Measurements from ENCODE around the gene NPRL2. TPM values are rescaled to one million over a fixed set of nuclear protein-coding genes. Genes with fewer than 3 reads are reported as not detected.
"Not testable (repeated sequence)": the region's sequence is repeated elsewhere in the genome, so short reads cannot be mapped to it uniquely, and the experiment has no call there.

NPRL2 gene
- total and polyA plus RNA-seq, 7 donors, result 16.8 to 28.5 (median 19.1) TPM

DNA sequence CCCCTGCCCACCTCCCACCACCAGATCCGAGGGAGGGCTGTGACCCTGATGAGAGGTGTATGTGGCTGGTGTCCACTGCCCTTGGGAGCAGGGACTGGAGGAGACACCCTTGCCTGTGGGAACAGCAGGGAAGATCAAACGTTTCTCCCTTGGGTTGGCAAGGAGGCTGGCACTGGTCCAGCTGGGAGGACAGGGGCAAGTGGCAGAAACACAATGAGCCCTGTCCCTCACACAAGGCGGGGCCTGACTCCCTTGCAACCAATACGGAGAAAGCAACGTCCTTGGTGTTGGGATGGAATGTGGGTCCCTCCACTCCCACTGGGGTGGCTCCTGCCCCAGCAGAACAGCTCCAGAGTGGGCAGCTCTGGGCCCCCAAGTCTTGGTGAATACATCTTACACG lies 33.3 kb downstream of the NPRL2 start:
- peaks cover 0 to 45% (median 6%) of the 10 kb centered on the region in 4 donors for H3K36me3 ChIP-seq
- peak overlapping the region; percentile 6 to 45 (median 22) for H3K27ac ChIP-seq
- TF ChIP-seq CTCF (IDR thresholded peaks at IDR 0.05) (no peak), POLR2AphosphoS5 (IDR thresholded peaks at IDR 0.05) (no peak), POLR2A (IDR thresholded peaks at IDR 0.05) (no peak), EP300 (IDR thresholded peaks at IDR 0.05) (no peak)
- peaks cover 0 to 48% (median 45%) of the 10 kb centered on the region in 4 donors for H3K4me1 ChIP-seq
- no peak for DNase-seq
- no peaks in the 10 kb centered on the region for H3K27me3 ChIP-seq
- H3K9me3 ChIP-seq, result no peaks in the 10 kb centered on the region
- no peak overlapping the region for H3K4me3 ChIP-seq
- 30 to 64% methylated on average over 6 of the region's 6 CpGs for whole genome bisulfite sequencing, 2 donors
- intact Hi-C loops (cut with DNase I), result no loop called here

- WGBS, 2 donors, result 12 to 47% methylated on average over 9 of the region's 9 CpGs
- Histone ChIP-seq H3K4me1 (peaks cover 0 to 43% (median 40%) of the 10 kb centered on the region in 4 donors), H3K4me3 (no peak overlapping the region), H3K27me3 (no peaks in the 10 kb centered on the region), H3K9me3 (no peaks in the 10 kb centered on the region), H3K36me3 (peaks cover 0 to 45% (median 6%) of the 10 kb centered on the region in 4 donors), H3K27ac (peak overlapping the region; percentile 6 to 45 (median 22))
- no peak for DNase-seq
- TF ChIP-seq POLR2AphosphoS5 (IDR thresholded peaks at IDR 0.05) (no peak), POLR2A (IDR thresholded peaks at IDR 0.05) (no peak), EP300 (IDR thresholded peaks at IDR 0.05) (no peak), CTCF (IDR thresholded peaks at IDR 0.05) (no peak)
- intact Hi-C loops (cut with DNase I), result no loop called here
These were observed 33.8 kb downstream of the NPRL2 start for GRCh38 chr3:50316657-50317242.

- DNase-seq, result no peak
- Histone ChIP-seq H3K4me1 (peaks cover 0 to 33% (median 29%) of the 10 kb centered on the region in 4 donors), H3K27me3 (no peaks in the 10 kb centered on the region), H3K27ac (no peak overlapping the region), H3K9me3 (no peaks in the 10 kb centered on the region), H3K4me3 (no peak overlapping the region), H3K36me3 (peaks cover 0 to 44% (median 6%) of the 10 kb centered on the region in 4 donors)
- intact Hi-C loops (cut with DNase I), result no loop called here
- 95 to 96% methylated on average over 4 of the region's 4 CpGs for WGBS, 2 donors
- TF ChIP-seq CTCF (IDR thresholded peaks at IDR 0.05), result no peak
- TF ChIP-seq EP300 (IDR thresholded peaks at IDR 0.05), result no peak
- no peak for TF ChIP-seq POLR2A (IDR thresholded peaks at IDR 0.05)
- no peak for TF ChIP-seq POLR2AphosphoS5 (IDR thresholded peaks at IDR 0.05)
These were observed 35.8 kb downstream of the NPRL2 start for GRCh38 chr3:50314816-50315215.

- H3K27me3 ChIP-seq, result no peaks in the 10 kb centered on the region
- peaks cover 0 to 28% (median 24%) of the 10 kb centered on the region in 4 donors for H3K4me1 ChIP-seq
- intact Hi-C loops (cut with DNase I), result no loop called here
- H3K36me3 ChIP-seq, result peaks cover 0 to 39% (median 6%) of the 10 kb centered on the region in 4 donors
- H3K4me3 ChIP-seq, result no peak overlapping the region
- no peak overlapping the region for H3K27ac ChIP-seq
- 84 to 89% methylated on average over 3 of the region's 3 CpGs for WGBS, 2 donors
- no peaks in the 10 kb centered on the region for H3K9me3 ChIP-seq
- no peak for DNase-seq
- TF ChIP-seq EP300 (IDR thresholded peaks at IDR 0.05) (no peak), POLR2AphosphoS5 (IDR thresholded peaks at IDR 0.05) (no peak), CTCF (IDR thresholded peaks at IDR 0.05) (no peak), POLR2A (IDR thresholded peaks at IDR 0.05) (no peak)
These were observed 36.2 kb downstream of the NPRL2 start for GRCh38 chr3:50314342-50314741.

DNA sequence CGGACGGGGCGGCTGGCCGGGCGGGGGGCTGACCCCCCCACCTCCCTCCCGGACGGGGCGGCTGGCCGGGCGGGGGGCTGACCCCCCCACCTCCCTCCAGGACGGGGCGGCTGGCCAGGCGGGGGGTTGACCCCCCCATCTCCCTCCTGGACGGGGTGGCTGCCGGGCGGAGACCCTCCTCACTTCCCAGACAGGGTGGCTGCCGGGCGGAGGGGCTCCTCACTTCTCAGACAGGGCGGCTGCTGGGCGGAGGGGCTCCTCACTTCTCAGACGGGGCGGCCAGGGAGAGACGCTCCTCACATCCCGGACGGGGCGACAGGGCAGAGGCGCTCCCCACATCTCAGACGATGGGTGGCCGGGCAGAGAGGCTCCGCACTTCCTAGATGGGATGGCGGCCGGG lies 38.5 kb downstream of the NPRL2 start:
- H3K4me3 ChIP-seq; H3K4me1 ChIP-seq; DNase-seq; H3K27me3 ChIP-seq; H3K9me3 ChIP-seq; H3K27ac ChIP-seq; intact Hi-C loops (cut with DNase I): not testable (repeated sequence)
- H3K36me3 ChIP-seq, result peaks cover 0 to 17% (median 2%) of the 10 kb centered on the region in 4 donors
- WGBS, 2 donors, result 92 to 93% methylated on average over 32 of the region's 32 CpGs
